ENCODE results near the gene FOXO6.

FOXO6 gene

GRCh38 chr1:41416081-41416480 lies 54.8 kb downstream of the FOXO6 start:
- Histone ChIP-seq H3K27me3 (replicated peaks) (no peaks in the 10 kb centered on the region), H3K4me3 (ENCODE audit: low read depth, low read length) (no peak overlapping the region), H3K36me3 (replicated peaks) (no peaks in the 10 kb centered on the region), H3K27ac (no peak overlapping the region)
- in situ Hi-C loops (cut with HindIII; ENCODE audit: low pct_ligation_motif_present, low sequenced_read_pairs): loop anchor here (25.0 kb wide), 1 partner anchor 129 kb away; no protein-coding TSS in a partner anchor
- no peak for TF ChIP-seq CTCF (IDR thresholded peaks at IDR 0.05; ENCODE audit: low read depth, low read length, missing control alignments)
- DNase-seq: no peak

GRCh38 chr1:41416552-41417334 lies 55.5 kb downstream of the FOXO6 start:
- peak; percentile 51 for DNase-seq
- TF ChIP-seq CTCF (IDR thresholded peaks at IDR 0.05; ENCODE audit: low read depth, low read length, missing control alignments): peak; percentile 95
- in situ Hi-C loops (cut with HindIII; ENCODE audit: low pct_ligation_motif_present, low sequenced_read_pairs): loop anchor here (25.0 kb wide), 1 partner anchor 129 kb away; no protein-coding TSS in a partner anchor

GRCh38 chr1:41417335-41417682 lies 56.1 kb downstream of the FOXO6 start:
- no peaks in the 10 kb centered on the region for H3K36me3 ChIP-seq (replicated peaks)
- no peak overlapping the region for H3K27ac ChIP-seq
- no peak overlapping the region for H3K4me3 ChIP-seq (ENCODE audit: low read depth, low read length)
- TF ChIP-seq CTCF (IDR thresholded peaks at IDR 0.05; ENCODE audit: low read depth, low read length, missing control alignments): no peak
- no peak for DNase-seq
- H3K27me3 ChIP-seq (replicated peaks): no peaks in the 10 kb centered on the region
- in situ Hi-C loops (cut with HindIII; ENCODE audit: low pct_ligation_motif_present, low sequenced_read_pairs): loop anchor here (25.0 kb wide), 1 partner anchor 130 kb away; no protein-coding TSS in a partner anchor

More at GRCh38 chr1:41416552-41417334, 55.5 kb downstream of the FOXO6 start:
- no peaks in the 10 kb centered on the region for H3K27me3 ChIP-seq (replicated peaks)
- no peak overlapping the region for H3K27ac ChIP-seq
- no peak overlapping the region for H3K4me3 ChIP-seq (ENCODE audit: low read depth, low read length)
- no peaks in the 10 kb centered on the region for H3K36me3 ChIP-seq (replicated peaks)

- H3K27ac ChIP-seq: no peak overlapping the region
- DNase-seq: no peak
- in situ Hi-C loops (cut with HindIII; ENCODE audit: low pct_ligation_motif_present, low sequenced_read_pairs): loop anchor here (25.0 kb wide), 1 partner anchor 130 kb away; no protein-coding TSS in a partner anchor
- H3K27me3 ChIP-seq (replicated peaks): no peaks in the 10 kb centered on the region
- TF ChIP-seq CTCF (IDR thresholded peaks at IDR 0.05; ENCODE audit: low read depth, low read length, missing control alignments): no peak
- no peak overlapping the region for H3K4me3 ChIP-seq (ENCODE audit: low read depth, low read length)
- H3K36me3 ChIP-seq (replicated peaks): no peaks in the 10 kb centered on the region
These were observed 56.5 kb downstream of the FOXO6 start for GRCh38 chr1:41417746-41418145.

GRCh38 chr1:41418857-41419583 lies 57.8 kb downstream of the FOXO6 start:
- in situ Hi-C loops (cut with HindIII; ENCODE audit: low pct_ligation_motif_present, low sequenced_read_pairs): loop anchor here (25.0 kb wide), 1 partner anchor 132 kb away; no protein-coding TSS in a partner anchor
- TF ChIP-seq CTCF (IDR thresholded peaks at IDR 0.05; ENCODE audit: low read depth, low read length, missing control alignments): peak; percentile 12
- H3K36me3 ChIP-seq (replicated peaks): no peaks in the 10 kb centered on the region

More at GRCh38 chr1:41418857-41419583, 57.8 kb downstream of the FOXO6 start:
- H3K27ac ChIP-seq: no peak overlapping the region
- DNase-seq: peak; percentile 79
- H3K4me3 ChIP-seq (ENCODE audit: low read depth, low read length): no peak overlapping the region
- H3K27me3 ChIP-seq (replicated peaks): no peaks in the 10 kb centered on the region
